Measurements from ENCODE around the gene RFPL4AL1.

GRCh38 chr19:55820037-55820436, 51.1 kb downstream of the RFPL4AL1 start:
- no peak for TF ChIP-seq CTCF (IDR thresholded peaks at IDR 0.05; ENCODE audit: low read depth, low read length)
- no peak for TF ChIP-seq EZH2phosphoT487 (IDR thresholded peaks at IDR 0.05; ENCODE audit: low read depth)

Data from OCI-LY3 (cell line).